Measurements from ENCODE around the gene DMXL2. TPM values are rescaled to one million over a fixed set of nuclear protein-coding genes. Genes with fewer than 3 reads are reported as not detected.

Gene DMXL2
- total RNA-seq, 1 experiment from 2014 or later, result 10.9 TPM

GRCh38 chr15:51536965-51537574 is 85.5 kb downstream of the DMXL2 start:
- no peak for ATAC-seq
- DNase-seq, result peak; percentile 33
- POLR2A ChIA-PET (ENCODE audit: unreplicated experiment), result no interaction called here
- no peaks in the 10 kb centered on the region for H3F3A ChIP-seq (ENCODE audit: low read length, unreplicated experiment)
- BruUV-seq (replicated peaks), result no TSS peak
- no peak overlapping the region for H2AFZ ChIP-seq (ENCODE audit: low read length)
- no peak overlapping the region for H3K27ac ChIP-seq (ENCODE audit: low read length)
- H3K9me3 ChIP-seq (ENCODE audit: low read length), result no peaks in the 10 kb centered on the region
- H3K4me1 ChIP-seq (ENCODE audit: insufficient read depth, low read length), result peaks cover 13% of the 10 kb centered on the region; the same call in 1 of the 2 replicates
- no peak overlapping the region for H3K4me2 ChIP-seq (ENCODE audit: low read length)
- TF ChIP-seq, protein P1, sequence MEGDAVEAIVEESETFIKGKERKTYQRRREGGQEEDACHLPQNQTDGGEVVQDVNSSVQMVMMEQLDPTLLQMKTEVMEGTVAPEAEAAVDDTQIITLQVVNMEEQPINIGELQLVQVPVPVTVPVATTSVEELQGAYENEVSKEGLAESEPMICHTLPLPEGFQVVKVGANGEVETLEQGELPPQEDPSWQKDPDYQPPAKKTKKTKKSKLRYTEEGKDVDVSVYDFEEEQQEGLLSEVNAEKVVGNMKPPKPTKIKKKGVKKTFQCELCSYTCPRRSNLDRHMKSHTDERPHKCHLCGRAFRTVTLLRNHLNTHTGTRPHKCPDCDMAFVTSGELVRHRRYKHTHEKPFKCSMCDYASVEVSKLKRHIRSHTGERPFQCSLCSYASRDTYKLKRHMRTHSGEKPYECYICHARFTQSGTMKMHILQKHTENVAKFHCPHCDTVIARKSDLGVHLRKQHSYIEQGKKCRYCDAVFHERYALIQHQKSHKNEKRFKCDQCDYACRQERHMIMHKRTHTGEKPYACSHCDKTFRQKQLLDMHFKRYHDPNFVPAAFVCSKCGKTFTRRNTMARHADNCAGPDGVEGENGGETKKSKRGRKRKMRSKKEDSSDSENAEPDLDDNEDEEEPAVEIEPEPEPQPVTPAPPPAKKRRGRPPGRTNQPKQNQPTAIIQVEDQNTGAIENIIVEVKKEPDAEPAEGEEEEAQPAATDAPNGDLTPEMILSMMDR (conservative IDR thresholded peaks at IDR 0.05; ENCODE audit: low read depth, low read length), result peak; percentile 77
- no peak for TF ChIP-seq EZH2phosphoT487 (IDR thresholded peaks at IDR 0.05; ENCODE audit: borderline replicate concordance, low read length)
- no peak for TF ChIP-seq EZH2 (IDR thresholded peaks at IDR 0.05; ENCODE audit: low read length, unreplicated experiment)
- no peak overlapping the region for H3K9ac ChIP-seq (ENCODE audit: low read length)
- H3K27me3 ChIP-seq (ENCODE audit: low read length), result no peaks in the 10 kb centered on the region
- H3K36me3 ChIP-seq (ENCODE audit: low read depth, low read length), result no peaks in the 10 kb centered on the region
- H3K4me3 ChIP-seq (ENCODE audit: low read length), result no peak overlapping the region
- no peaks in the 10 kb centered on the region for H3K79me2 ChIP-seq (ENCODE audit: low read length)
- no peaks in the 10 kb centered on the region for H3K9me2 ChIP-seq (replicated peaks; ENCODE audit: low read length)
- no peaks in the 10 kb centered on the region for H4K20me1 ChIP-seq (ENCODE audit: low read length)
- CTCF ChIA-PET, result interaction anchor here (0.6 to 0.7 kb wide), 3 partner anchors 66 to 1829 kb away, joined by 3 to 5 read pairs (median 3); no protein-coding TSS in a partner anchor
- intact Hi-C loops (cut with micrococcal nuclease), result loop anchor here (2.0 kb wide), 1 partner anchor 240 kb away; no protein-coding TSS in a partner anchor

DNA sequence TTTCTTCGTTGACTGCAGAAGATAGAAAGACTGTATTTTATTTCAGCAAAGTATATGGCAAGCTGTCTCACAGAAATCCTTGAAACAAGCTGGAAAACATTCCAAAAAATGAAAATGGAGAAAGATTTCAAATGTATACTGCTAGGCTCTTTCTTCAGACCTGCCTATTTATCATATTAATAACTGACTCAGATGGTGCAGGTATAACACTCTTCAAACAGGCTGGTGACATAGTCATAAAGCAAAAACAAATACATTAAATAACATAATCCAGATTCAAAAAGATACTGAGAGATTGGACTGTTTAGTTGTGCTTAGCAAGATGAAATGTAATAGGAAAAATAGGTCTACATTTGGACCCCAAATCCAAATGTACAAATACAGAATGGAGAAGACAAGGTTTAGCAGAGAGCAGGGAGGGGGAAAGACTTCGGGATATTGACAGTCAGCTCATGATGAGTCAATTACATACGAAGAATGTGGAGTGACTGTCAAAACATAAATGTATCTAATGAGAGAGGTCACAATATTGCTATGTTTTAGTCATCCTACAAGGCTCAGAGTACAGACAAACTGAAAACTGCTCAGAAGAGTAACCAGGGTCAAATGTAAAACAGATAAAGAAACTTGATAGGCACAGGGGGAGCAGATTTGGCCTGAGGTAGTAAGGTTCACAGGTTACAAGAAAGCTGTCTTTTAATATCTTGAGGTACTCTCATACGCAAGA is 88.7 kb downstream of the DMXL2 start:
- H3K79me2 ChIP-seq (ENCODE audit: low read length), result no peaks in the 10 kb centered on the region
- H4K20me1 ChIP-seq (ENCODE audit: low read length), result no peaks in the 10 kb centered on the region
- intact Hi-C loops (cut with micrococcal nuclease), result loop anchor here (1.0 kb wide), 1 partner anchor 88 kb away; the partner anchor contains the start of gene DMXL2
- no peaks in the 10 kb centered on the region for H3K9me2 ChIP-seq (replicated peaks; ENCODE audit: low read length)
- no peaks in the 10 kb centered on the region for H3F3A ChIP-seq (ENCODE audit: low read length, unreplicated experiment)
- H3K9me3 ChIP-seq (ENCODE audit: low read length), result no peaks in the 10 kb centered on the region
- POLR2A ChIA-PET (ENCODE audit: unreplicated experiment), result no interaction called here
- DNase-seq, result peak; percentile 32
- H3K4me1 ChIP-seq (ENCODE audit: insufficient read depth, low read length), result peaks cover 13% of the 10 kb centered on the region; the same call in 1 of the 2 replicates
- no peak overlapping the region for H3K4me3 ChIP-seq (ENCODE audit: low read length)
- H3K36me3 ChIP-seq (ENCODE audit: low read depth, low read length), result no peaks in the 10 kb centered on the region
- H2AFZ ChIP-seq (ENCODE audit: low read length), result no peak overlapping the region
- H3K27me3 ChIP-seq (ENCODE audit: low read length), result no peaks in the 10 kb centered on the region
- ATAC-seq, result peak; percentile 64
- H3K27ac ChIP-seq (ENCODE audit: low read length), result no peak overlapping the region
- H3K9ac ChIP-seq (ENCODE audit: low read length), result no peak overlapping the region
- BruUV-seq (replicated peaks), result no TSS peak
- no peak for TF ChIP-seq EZH2phosphoT487 (IDR thresholded peaks at IDR 0.05; ENCODE audit: borderline replicate concordance, low read length)
- TF ChIP-seq, protein P1 (conservative IDR thresholded peaks at IDR 0.05; ENCODE audit: low read depth, low read length), result no peak
- no peak for TF ChIP-seq EZH2 (IDR thresholded peaks at IDR 0.05; ENCODE audit: low read length, unreplicated experiment)
- CTCF ChIA-PET, result interaction anchor here (0.7 kb wide), 1 partner anchor 35 kb away, joined by 3 read pairs; no protein-coding TSS in a partner anchor
- no peak overlapping the region for H3K4me2 ChIP-seq (ENCODE audit: low read length)

DNA sequence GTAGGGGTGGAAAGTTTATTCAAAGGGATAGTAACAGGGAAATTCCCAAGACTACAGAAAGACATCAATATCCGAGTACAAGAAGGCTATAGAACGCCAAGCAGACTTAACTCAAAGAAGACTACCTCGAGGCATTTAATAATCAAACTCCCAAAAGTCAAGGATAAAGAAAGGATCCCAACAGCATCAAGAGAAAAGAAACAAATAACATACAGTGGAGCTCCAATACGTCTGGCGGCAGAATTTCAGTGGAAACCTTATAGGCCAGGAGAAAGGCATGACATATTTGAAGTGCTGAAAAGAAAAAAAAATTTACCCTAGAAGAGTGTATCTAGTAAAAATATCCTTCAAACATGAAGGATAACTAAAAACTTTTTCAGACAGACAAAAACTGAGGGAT is 95.6 kb downstream of the DMXL2 start:
- no peaks in the 10 kb centered on the region for H3K27me3 ChIP-seq (ENCODE audit: low read length)
- no peak overlapping the region for H2AFZ ChIP-seq (ENCODE audit: low read length)
- CTCF ChIA-PET, result no interaction called here
- no peak overlapping the region for H3K27ac ChIP-seq (ENCODE audit: low read length)
- intact Hi-C loops (cut with micrococcal nuclease), result no loop called here
- H3F3A ChIP-seq (ENCODE audit: low read length, unreplicated experiment), result no peaks in the 10 kb centered on the region
- TF ChIP-seq, protein P1 (conservative IDR thresholded peaks at IDR 0.05; ENCODE audit: low read depth, low read length), result no peak
- no peak for TF ChIP-seq EZH2phosphoT487 (IDR thresholded peaks at IDR 0.05; ENCODE audit: borderline replicate concordance, low read length)
- no peak for TF ChIP-seq EZH2 (IDR thresholded peaks at IDR 0.05; ENCODE audit: low read length, unreplicated experiment)
- DNase-seq, result no peak
- BruUV-seq (replicated peaks), result no TSS peak
- no peaks in the 10 kb centered on the region for H3K9me2 ChIP-seq (replicated peaks; ENCODE audit: low read length)
- H3K9ac ChIP-seq (ENCODE audit: low read length), result no peak overlapping the region
- no peaks in the 10 kb centered on the region for H4K20me1 ChIP-seq (ENCODE audit: low read length)
- H3K36me3 ChIP-seq (ENCODE audit: low read depth, low read length), result no peaks in the 10 kb centered on the region
- no peak overlapping the region for H3K4me2 ChIP-seq (ENCODE audit: low read length)
- no peak for ATAC-seq
- POLR2A ChIA-PET (ENCODE audit: unreplicated experiment), result no interaction called here
- H3K79me2 ChIP-seq (ENCODE audit: low read length), result no peaks in the 10 kb centered on the region
- no peak overlapping the region for H3K4me3 ChIP-seq (ENCODE audit: low read length)
- H3K4me1 ChIP-seq (ENCODE audit: insufficient read depth, low read length), result no peaks in the 10 kb centered on the region
- no peaks in the 10 kb centered on the region for H3K9me3 ChIP-seq (ENCODE audit: low read length)

Measured in PC-3 (cell line).